Uterus (tissue), 4 donors: ENCODE results near the gene DOLK. TPM values are rescaled to one million over a fixed set of nuclear protein-coding genes. Genes with fewer than 3 reads are reported as not detected.

ENCODE experiments used
- DNase-seq, 2 donors: peaks; one replicate each; pipeline ENCODE4 v3.0.0-alpha.2; 2019 to 2020
- H3K27ac ChIP-seq, 2 donors: fragments of 200-600 bp; sonication (generic); 1 replicate in 1 of 2; 2 replicates in 1 of 2; pipeline ENCODE4 v1.5.1; 2016 to 2018
- H3K27me3 ChIP-seq, 2 donors: fragments of 200-600 bp; sonication (generic); one replicate each; pipeline ENCODE4 v1.5.1; 2018 to 2019; ENCODE audit warnings: control low read depth in 1 of 2
- H3K36me3 ChIP-seq, 2 donors: fragments of 200-600 bp; sonication (generic); one replicate each; pipeline ENCODE4 v1.5.1; 2019; ENCODE audit warnings: control low read depth in 1 of 2
- H3K4me1 ChIP-seq, 2 donors: fragments of 200-600 bp; sonication (generic); one replicate each; pipeline ENCODE4 v1.5.1; 2018 to 2019; ENCODE audit warnings: control low read depth in 1 of 2
- H3K4me3 ChIP-seq, 2 donors: fragments of 200-600 bp; sonication (generic); 1 replicate in 1 of 2; 2 replicates in 1 of 2; pipeline ENCODE4 v1.5.1; 2018 to 2019; ENCODE audit warnings: mild to moderate bottlenecking in 1 of 2
- H3K9me3 ChIP-seq, 2 donors: fragments of 200-600 bp; sonication (generic); one replicate each; pipeline ENCODE4 v1.5.1; 2019; ENCODE audit warnings: control low read depth in 1 of 2
- CTCF ChIP-seq, 4 experiments: fragments of 200-600 bp in 2 of 4; fragments of 450-650 bp in 2 of 4; sonication (generic) in 2 of 4; IDR thresholded peaks; one replicate each; pipeline ENCODE4 v1.5.1; 2016 to 2019; ENCODE audit warnings: antibody characterized with exemption in 4 of 4, mild to moderate bottlenecking in 2 of 4, moderate library complexity in 1 of 4
- POLR2A ChIP-seq, 2 donors: fragments of 450-650 bp; IDR thresholded peaks; one replicate each; pipeline ENCODE4 v1.6.1; 2016; ENCODE audit warnings: antibody characterized with exemption in 2 of 2, mild to moderate bottlenecking in 1 of 2, moderate library complexity in 1 of 2
- intact Hi-C: fragments of 100-400 bp; cut with DNase I; formaldehyde crosslinking; loops from one replicate; pipeline ENCODE4 v1.15.1; 2023; ENCODE audit warnings: low total_unique reads
- total RNA-seq, 4 donors: library from RNA; depleted of rRNA in 3 of 4; stranded (reverse); fragments of >200 nt in 3 of 4; gene quantifications; one replicate each; pipeline versions ENCODE4 v1.1.0 to v1.2.4, GENCODE V29; 2014 to 2023
- donor health status: DM: yes; HTN: yes; CAD: no.

DOLK gene
- total RNA-seq, 4 donors from 2014 or later = 10.0 to 22.3 (median 13.6) TPM

GRCh38 chr9:128921881-128922763 lies 25.3 kb downstream of the DOLK start:
- no peaks in the 10 kb centered on the region for H3K36me3 ChIP-seq
- intact Hi-C loops = loop anchor here (5.0 kb wide), 1 partner anchor 40 kb away; the partner anchor contains the start of genes KYAT1 and LRRC8A
- TF ChIP-seq CTCF (IDR thresholded peaks at IDR 0.05) (peak in 2 of 4 experiments; percentile 6 to 25), POLR2A (IDR thresholded peaks at IDR 0.05) (peak in 1 of 2 donors; percentile 18)
- H3K9me3 ChIP-seq = no peaks in the 10 kb centered on the region
- peak overlapping the region; percentile 91 to 95 for H3K27ac ChIP-seq
- peak overlapping the region; percentile 52 to 97 for H3K4me3 ChIP-seq
- no peaks in the 10 kb centered on the region for H3K27me3 ChIP-seq
- DNase-seq = peak; percentile 72 to 79
- peaks cover 7 to 12% of the 10 kb centered on the region in 2 donors for H3K4me1 ChIP-seq

- H3K27ac ChIP-seq = peak within 1 kb of the TSS; percentile 91 to 95
- H3K4me1 ChIP-seq = peaks cover 12 to 19% of the 10 kb centered on the region in 2 donors
- intact Hi-C loops = loop anchor here (5.0 kb wide), 1 partner anchor 38 kb away; the partner anchor contains the start of genes KYAT1 and LRRC8A
- H3K9me3 ChIP-seq = no peaks in the 10 kb centered on the region
- H3K36me3 ChIP-seq = no peaks in the 10 kb centered on the region
- peak within 1 kb of the TSS; percentile 52 to 97 for H3K4me3 ChIP-seq
- peak; percentile 72 to 88 for DNase-seq
- TF ChIP-seq CTCF (IDR thresholded peaks at IDR 0.05) = no peak
- no peak for TF ChIP-seq POLR2A (IDR thresholded peaks at IDR 0.05)
- no peaks in the 10 kb centered on the region for H3K27me3 ChIP-seq
Measured at GRCh38 chr9:128920381-128921058, 26.9 kb downstream of the DOLK start, which contains the start of gene PHYHD1. PHYHD1 (plus strand) TSS chr9:128920982; CDS start chr9:128922324, 1,342 bp downstream.

DNA sequence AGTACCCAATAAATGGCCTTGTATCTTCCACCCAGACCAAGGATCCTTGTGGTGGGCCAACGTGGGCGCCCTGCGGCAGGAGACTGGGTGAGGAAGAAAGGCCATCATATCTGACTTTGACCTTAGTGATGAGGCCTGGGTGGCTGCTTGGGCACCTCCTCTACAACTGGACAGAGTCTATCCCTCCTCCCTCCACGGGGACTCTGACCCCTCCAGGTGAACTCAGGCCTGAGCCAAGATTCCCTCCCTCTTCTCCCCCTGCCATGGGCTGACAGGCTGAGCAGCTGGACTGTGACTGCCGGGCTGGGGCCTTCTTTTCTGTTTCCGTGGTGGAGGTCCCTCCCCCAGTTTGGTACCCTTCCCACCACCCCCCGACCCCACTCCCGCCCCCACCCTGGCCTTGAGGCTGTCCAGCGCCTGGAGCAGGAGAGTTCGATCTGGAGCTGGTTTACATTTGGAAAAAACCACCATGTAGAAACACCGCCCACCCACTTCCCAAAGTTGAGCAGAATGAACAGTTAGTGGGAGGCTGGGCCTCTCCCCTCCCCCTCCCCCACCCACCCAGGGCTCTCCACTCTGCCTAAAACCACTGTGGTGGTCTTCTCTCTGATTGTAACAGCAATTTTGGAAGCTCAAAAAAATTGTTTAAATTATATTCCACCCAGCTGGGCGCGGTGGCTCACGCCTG lies 27.9 kb downstream of the DOLK start:
- H3K36me3 ChIP-seq = no peaks in the 10 kb centered on the region
- H3K4me1 ChIP-seq = peaks cover 12 to 19% of the 10 kb centered on the region in 2 donors
- intact Hi-C loops = loop anchor here (5.0 kb wide), 1 partner anchor 37 kb away; the partner anchor contains the start of genes KYAT1 and LRRC8A
- H3K4me3 ChIP-seq = no peak overlapping the region
- TF ChIP-seq POLR2A (IDR thresholded peaks at IDR 0.05) (no peak), CTCF (IDR thresholded peaks at IDR 0.05) (no peak)
- no peaks in the 10 kb centered on the region for H3K27me3 ChIP-seq
- no peaks in the 10 kb centered on the region for H3K9me3 ChIP-seq
- H3K27ac ChIP-seq = peak overlapping the region; percentile 91 to 95
- no peak for DNase-seq

DNA sequence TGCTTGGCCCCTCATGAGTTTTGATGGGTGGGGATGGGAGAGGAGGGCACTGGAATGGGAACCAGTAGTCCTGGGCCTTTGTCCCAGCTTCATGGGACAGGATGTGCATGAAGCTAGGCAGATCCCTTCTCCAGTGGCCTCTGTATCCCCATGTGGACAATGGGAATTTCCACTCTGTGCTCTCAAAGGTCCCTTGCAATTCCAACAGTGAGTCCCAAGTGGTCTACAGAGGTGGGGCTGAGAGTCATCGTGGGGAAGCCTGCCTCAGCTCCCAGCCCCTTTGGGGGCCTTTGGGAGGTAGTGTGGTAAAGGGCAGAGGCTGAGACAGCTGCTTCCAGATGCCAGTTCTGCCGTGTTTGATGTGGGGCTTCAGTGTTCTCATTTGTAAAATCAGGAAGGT lies 28.5 kb downstream of the DOLK start:
- intact Hi-C loops = no loop called here
- H3K27ac ChIP-seq = peak overlapping the region; percentile 91 to 95

More for the DNA sequence above, 28.5 kb downstream of the DOLK start:
- no peak for TF ChIP-seq POLR2A (IDR thresholded peaks at IDR 0.05)
- no peak for TF ChIP-seq CTCF (IDR thresholded peaks at IDR 0.05)
- Histone ChIP-seq H3K4me1 (peaks cover 12 to 19% of the 10 kb centered on the region in 2 donors), H3K9me3 (no peaks in the 10 kb centered on the region), H3K36me3 (no peaks in the 10 kb centered on the region), H3K4me3 (no peak overlapping the region), H3K27me3 (no peaks in the 10 kb centered on the region)
- no peak for DNase-seq
